ENCODE data around the gene OR14A16.

- TF ChIP-seq RAD21 (IDR thresholded peaks at IDR 0.05; ENCODE audit: low read length) (no peak), BHLHE40 (IDR thresholded peaks at IDR 0.05; ENCODE audit: low read depth, low read length) (no peak), CTCF (conservative IDR thresholded peaks at IDR 0.05; ENCODE audit: low read depth, low read length) (no peak), POLR2A (IDR thresholded peaks at IDR 0.05; ENCODE audit: low read depth, low read length) (no peak), SMC3 (IDR thresholded peaks at IDR 0.05; ENCODE audit: low read depth, low read length) (no peak), MAFK (IDR thresholded peaks at IDR 0.05; ENCODE audit: low read depth, low read length) (no peak)
Measured at GRCh38 chr1:247855911-247856310, 32.0 kb upstream of the OR14A16 start.

Measured in IMR-90 (cell line).